ENCODE measurements around the gene STIL. TPM values are rescaled to one million over a fixed set of nuclear protein-coding genes. Genes with fewer than 3 reads are reported as not detected.
A peak's percentile ranks its signal among the peaks of the same experiment; 100 is the strongest.

STIL gene
- total and polyA plus RNA-seq, 4 donors, result 0.85 to 5.9 (median 1.4) TPM

DNA sequence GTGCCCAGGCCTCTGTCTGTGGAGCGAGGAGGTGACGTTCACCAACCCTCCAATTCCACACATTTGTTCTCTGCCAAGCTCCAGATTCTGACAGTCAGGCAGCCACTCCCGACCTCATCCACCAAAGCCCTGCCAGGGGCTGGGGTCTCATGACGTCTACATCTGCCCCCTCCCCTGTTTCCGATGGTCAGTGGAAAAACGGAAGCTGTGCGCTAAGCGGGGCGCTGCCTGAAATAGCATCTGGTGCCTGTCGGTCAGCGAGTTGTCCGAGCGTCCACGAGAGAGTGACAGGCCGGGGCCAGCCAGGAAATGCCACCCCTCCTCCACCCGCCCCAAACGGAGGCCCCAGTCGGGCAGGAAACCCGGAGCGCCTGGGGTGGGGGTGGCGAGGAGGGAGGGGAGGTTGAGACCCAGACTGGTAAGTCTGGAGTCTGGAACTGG is 78.7 kb downstream of the STIL start:
- TF ChIP-seq, protein P1, sequence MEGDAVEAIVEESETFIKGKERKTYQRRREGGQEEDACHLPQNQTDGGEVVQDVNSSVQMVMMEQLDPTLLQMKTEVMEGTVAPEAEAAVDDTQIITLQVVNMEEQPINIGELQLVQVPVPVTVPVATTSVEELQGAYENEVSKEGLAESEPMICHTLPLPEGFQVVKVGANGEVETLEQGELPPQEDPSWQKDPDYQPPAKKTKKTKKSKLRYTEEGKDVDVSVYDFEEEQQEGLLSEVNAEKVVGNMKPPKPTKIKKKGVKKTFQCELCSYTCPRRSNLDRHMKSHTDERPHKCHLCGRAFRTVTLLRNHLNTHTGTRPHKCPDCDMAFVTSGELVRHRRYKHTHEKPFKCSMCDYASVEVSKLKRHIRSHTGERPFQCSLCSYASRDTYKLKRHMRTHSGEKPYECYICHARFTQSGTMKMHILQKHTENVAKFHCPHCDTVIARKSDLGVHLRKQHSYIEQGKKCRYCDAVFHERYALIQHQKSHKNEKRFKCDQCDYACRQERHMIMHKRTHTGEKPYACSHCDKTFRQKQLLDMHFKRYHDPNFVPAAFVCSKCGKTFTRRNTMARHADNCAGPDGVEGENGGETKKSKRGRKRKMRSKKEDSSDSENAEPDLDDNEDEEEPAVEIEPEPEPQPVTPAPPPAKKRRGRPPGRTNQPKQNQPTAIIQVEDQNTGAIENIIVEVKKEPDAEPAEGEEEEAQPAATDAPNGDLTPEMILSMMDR (IDR thresholded peaks at IDR 0.05; ENCODE audit: control extremely low read depth, extremely low read depth), result no peak
- peaks cover 0 to 5% (median 0%) of the 10 kb centered on the region in 4 donors for H3K9me3 ChIP-seq (ENCODE audit: control insufficient read depth in 4 of 4, insufficient read depth in 3 of 4, low read length in 3 of 4)
- 8 to 18% methylated on average over 20 to 21 of the region's 21 CpGs for WGBS, 2 donors
- ATAC-seq (ENCODE audit: insufficient read depth, low FRiP score) (no peak), DNase-seq (peak; percentile 46 to 71 (median 58))
- peaks cover 0 to 14% (median 0%) of the 10 kb centered on the region in 5 donors for H3K4me1 ChIP-seq (ENCODE audit: control insufficient read depth in 5 of 5, insufficient read depth in 5 of 5, low read length in 5 of 5)
- peaks cover 0 to 48% (median 47%) of the 10 kb centered on the region in 3 donors for H3K27me3 ChIP-seq (ENCODE audit: control insufficient read depth in 3 of 3, insufficient read depth in 3 of 3, low read length in 2 of 3)
- no peak overlapping the region for H3K4me3 ChIP-seq
- H3K27ac ChIP-seq (ENCODE audit: low read depth in 1 of 2, low read length in 1 of 2), result peak overlapping the region; percentile 40 to 63
- no peak overlapping the region for H3K9ac ChIP-seq (ENCODE audit: insufficient read depth in 1 of 2, low read length in 2 of 2)
- H3K36me3 ChIP-seq (ENCODE audit: control insufficient read depth in 4 of 4, insufficient read depth in 4 of 4, low read length in 4 of 4), result no peaks in the 10 kb centered on the region

DNA sequence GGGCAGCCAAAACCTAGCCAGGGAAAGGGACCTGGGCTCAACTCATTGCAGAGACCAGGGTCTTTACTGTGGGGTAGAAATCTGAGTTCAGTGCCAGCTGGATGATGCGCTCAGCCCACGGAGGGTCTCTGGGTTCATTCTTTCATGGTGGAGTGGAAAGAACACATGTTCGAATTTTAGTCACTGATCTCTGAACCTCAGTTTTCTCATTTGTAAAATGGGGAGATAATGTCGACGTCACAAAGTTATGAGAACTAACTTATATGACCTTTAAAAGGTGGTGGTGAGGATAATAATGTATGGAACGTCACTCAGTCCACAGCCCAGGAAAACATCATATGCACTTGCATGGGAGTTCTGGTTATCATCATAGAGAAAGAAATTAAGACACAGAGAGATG is 80.8 kb downstream of the STIL start:
- Histone ChIP-seq H3K36me3 (ENCODE audit: control insufficient read depth in 4 of 4, insufficient read depth in 4 of 4, low read length in 4 of 4) (no peaks in the 10 kb centered on the region), H3K4me1 (ENCODE audit: control insufficient read depth in 5 of 5, insufficient read depth in 5 of 5, low read length in 5 of 5) (peaks cover 0 to 13% (median 0%) of the 10 kb centered on the region in 5 donors), H3K9ac (ENCODE audit: insufficient read depth in 1 of 2, low read length in 2 of 2) (no peak overlapping the region), H3K27me3 (ENCODE audit: control insufficient read depth in 3 of 3, insufficient read depth in 3 of 3, low read length in 2 of 3) (peaks cover 0 to 69% (median 67%) of the 10 kb centered on the region in 3 donors), H3K27ac (ENCODE audit: low read depth in 1 of 2, low read length in 1 of 2) (peak overlapping the region in 1 of 2 donors; percentile 44), H3K9me3 (ENCODE audit: control insufficient read depth in 4 of 4, insufficient read depth in 3 of 4, low read length in 3 of 4) (peaks cover 0 to 5% (median 0%) of the 10 kb centered on the region in 4 donors), H3K4me3 (no peak overlapping the region)
- 85 to 86% methylated on average over 6 of the region's 6 CpGs for WGBS, 2 donors
- no peak for ATAC-seq (ENCODE audit: insufficient read depth, low FRiP score)
- TF ChIP-seq, protein P1 (IDR thresholded peaks at IDR 0.05; ENCODE audit: control extremely low read depth, extremely low read depth), result no peak
- no peak for DNase-seq

DNA sequence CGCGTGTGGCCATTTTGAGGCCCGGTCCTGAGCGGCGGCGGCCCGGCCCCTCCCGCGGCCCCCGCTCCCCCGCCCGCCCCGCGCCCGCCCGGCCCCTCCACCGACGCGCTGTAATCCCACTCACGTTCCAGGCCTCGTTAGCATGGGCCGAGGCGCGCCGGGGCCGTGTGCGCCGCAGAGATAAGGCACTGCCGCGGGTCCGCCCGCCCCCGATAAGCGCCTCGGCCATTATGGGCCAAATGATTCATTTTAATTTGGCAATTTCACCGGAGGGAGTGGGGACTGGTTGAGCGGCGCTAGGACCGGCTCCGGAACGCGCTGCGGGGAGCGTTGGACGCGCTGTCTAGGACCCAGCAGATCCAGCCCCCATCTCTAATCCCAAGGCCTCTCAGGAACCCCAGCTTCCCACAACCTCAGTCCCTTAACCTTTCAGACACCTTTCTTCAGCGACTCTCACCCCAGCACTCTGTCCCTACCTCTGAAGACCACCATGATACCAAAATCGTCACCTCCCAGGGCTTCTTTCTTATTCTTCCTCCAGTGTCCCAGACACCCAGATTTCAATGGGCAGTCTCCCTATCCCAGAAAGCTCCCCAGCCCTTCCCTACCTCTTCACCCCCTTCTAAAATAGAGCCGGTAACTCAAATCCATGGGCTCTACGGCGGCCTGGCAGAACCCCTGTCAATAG is 81.6 kb downstream of the STIL start, which contains the start of gene TAL1:
TAL1 (minus strand) TSS at position 39 of the 688 bp plus-strand sequence. CDS start 6,337 bp downstream, outside the sequence.
- peaks cover 0 to 77% (median 76%) of the 10 kb centered on the region in 3 donors for H3K27me3 ChIP-seq (ENCODE audit: control insufficient read depth in 3 of 3, insufficient read depth in 3 of 3, low read length in 2 of 3)

More for the DNA sequence above, 81.6 kb downstream of the STIL start, which contains the start of gene TAL1:
- Histone ChIP-seq H3K9me3 (ENCODE audit: control insufficient read depth in 4 of 4, insufficient read depth in 3 of 4, low read length in 3 of 4) (peaks cover 0 to 5% (median 0%) of the 10 kb centered on the region in 4 donors), H3K4me1 (ENCODE audit: control insufficient read depth in 5 of 5, insufficient read depth in 5 of 5, low read length in 5 of 5) (peaks cover 0 to 13% (median 0%) of the 10 kb centered on the region in 5 donors), H3K4me3 (peak within 1 kb of the TSS; percentile 74), H3K36me3 (ENCODE audit: control insufficient read depth in 4 of 4, insufficient read depth in 4 of 4, low read length in 4 of 4) (no peaks in the 10 kb centered on the region), H3K9ac (ENCODE audit: insufficient read depth in 1 of 2, low read length in 2 of 2) (peak within 1 kb of the TSS in 1 of 2 donors; percentile 34), H3K27ac (ENCODE audit: low read depth in 1 of 2, low read length in 1 of 2) (peak within 1 kb of the TSS; percentile 71 to 96)
- DNase-seq (peak in 2 of 3 donors; percentile 33 to 45), ATAC-seq (ENCODE audit: insufficient read depth, low FRiP score) (peak; percentile 17)
- TF ChIP-seq, protein P1 (IDR thresholded peaks at IDR 0.05; ENCODE audit: control extremely low read depth, extremely low read depth), result no peak
- 7 to 9% methylated on average over 36 to 51 of the region's 51 CpGs for WGBS, 2 donors

Data from lung (tissue), 12 donors.